Epidermal melanocyte (primary cell): ENCODE data around the gene DZIP1L.
"Not testable (repeated sequence)": the region's sequence is repeated elsewhere in the genome, so short reads cannot be mapped to it uniquely, and the experiment has no call there.

Source experiments
- DNase-seq: peaks from one replicate; pipeline ENCODE4 v3.0.0; 2011; ENCODE audit warnings: low spot score; ENCODE audit not compliant: insufficient read length

DZIP1L gene

GRCh38 chr3:138113326-138113725, 2.1 kb downstream of the DZIP1L start:
- DNase-seq = no peak

DNA sequence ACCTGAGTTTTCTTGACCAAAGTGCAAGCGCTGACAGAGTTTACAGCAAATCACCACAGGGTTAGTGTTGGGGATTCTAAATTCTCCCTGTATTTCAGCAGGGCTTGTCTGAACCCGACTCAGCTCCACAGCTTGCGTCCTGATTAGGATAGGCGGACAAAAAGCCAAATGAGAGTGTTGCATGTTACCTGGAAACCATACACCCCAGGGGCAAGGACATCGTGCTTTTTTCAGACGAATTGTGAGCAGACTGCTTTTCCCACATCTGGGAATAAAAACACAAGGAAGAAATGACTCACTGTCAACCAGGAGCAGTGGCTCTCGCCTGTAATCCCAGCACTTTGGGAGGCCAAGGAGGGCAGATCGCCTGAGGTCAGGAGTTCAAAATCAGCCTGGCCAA, 3.0 kb downstream of the DZIP1L start:
- no peak for DNase-seq

GRCh38 chr3:138105598-138105997, 9.8 kb downstream of the DZIP1L start:
- no peak for DNase-seq

DNA sequence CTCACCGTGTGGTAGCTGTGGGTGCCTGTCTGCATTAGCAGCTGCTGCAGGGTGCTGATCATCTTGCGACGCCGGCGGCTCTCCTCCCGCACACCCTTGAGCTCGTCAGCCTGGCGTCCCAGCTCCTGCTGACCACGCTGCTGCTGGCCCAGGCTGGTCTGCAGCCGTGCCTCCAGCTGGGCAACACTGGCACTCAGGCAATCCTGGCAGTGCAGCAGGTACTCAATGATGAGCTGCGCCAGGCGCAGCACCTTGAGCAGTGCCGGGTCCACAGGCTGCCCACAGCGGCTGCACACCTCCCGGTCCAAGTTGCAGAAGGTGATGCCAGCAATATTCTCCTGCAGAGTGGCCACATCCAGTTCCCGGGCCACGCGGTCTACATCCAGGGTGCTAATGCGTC, 11.9 kb downstream of the DZIP1L start:
- no peak for DNase-seq

- not testable (repeated sequence) for DNase-seq
Measured at GRCh38 chr3:138101351-138101940, 14.0 kb downstream of the DZIP1L start.

- no peak for DNase-seq
Measured at GRCh38 chr3:138099417-138099816, 16.0 kb downstream of the DZIP1L start.

DNA sequence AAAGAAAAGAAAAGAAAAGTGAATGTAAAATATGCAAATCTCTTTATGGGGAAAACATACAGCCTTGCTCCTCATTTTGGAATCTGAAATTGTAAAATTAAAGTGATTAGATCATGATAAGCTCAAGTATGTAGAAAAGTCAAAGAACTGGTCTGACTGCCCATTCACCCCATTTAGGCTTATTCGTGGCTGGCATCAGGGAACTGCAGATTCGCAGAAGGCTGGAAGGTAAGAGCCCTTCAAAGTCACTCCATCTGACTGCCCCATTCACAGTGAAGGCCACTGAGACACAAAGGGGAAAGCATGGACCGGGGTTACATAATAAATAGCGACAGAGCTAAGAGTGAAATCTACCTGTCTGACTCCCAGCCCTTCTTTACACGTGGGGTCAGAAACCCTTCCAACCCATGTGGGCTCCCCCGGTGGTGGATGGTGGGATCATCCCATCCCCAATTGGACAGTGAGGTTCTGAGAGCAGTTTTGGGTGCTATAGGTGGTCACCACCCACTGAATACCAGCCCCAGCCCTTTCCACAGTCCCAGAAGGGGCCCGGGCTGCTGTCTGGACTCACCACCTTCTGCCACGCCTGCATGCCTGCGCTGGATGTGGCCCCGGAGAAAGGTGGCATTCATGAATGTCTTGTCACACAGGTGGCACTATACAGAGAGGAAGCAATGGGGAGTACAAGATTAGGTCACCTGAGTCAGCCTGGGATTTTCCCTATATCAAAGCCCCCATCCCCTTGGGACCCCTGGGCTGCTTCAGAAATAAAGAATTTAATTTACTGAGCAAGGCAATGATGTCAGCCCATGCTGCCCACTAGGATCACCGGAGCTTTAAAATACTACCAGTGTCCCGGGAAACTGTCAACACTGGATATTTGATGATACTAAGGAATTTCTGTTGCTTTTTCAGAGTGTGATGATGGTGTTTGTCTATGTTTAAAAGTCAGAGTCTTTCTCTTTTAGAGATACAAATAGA, 17.9 kb downstream of the DZIP1L start:
- no peak for DNase-seq

- DNase-seq = no peak
Measured at GRCh38 chr3:138093721-138094120, 21.7 kb downstream of the DZIP1L start.

- no peak for DNase-seq
Measured at GRCh38 chr3:138092023-138092422, 23.4 kb downstream of the DZIP1L start.

GRCh38 chr3:138089091-138089490, 26.3 kb downstream of the DZIP1L start:
- DNase-seq = no peak

DNA sequence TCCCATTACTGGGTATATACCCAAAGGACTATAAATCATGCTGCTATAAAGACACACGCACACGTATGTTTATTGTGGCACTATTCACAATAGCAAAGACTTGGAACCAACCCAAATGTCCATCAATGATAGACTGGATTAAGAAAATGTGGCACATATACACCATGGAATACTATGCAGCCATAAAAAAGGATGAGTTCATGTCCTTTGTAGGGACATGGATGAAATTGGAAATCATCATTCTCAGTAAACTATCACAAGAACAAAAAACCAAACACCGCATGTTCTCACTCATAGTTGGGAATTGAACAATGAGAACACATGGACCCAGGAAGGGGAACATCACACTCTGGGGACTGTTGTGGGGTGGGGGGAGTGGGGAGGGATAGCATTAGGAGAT, 29.7 kb downstream of the DZIP1L start:
- not testable (repeated sequence) for DNase-seq

- DNase-seq = no peak
Measured at GRCh38 chr3:138084196-138084595, 31.2 kb downstream of the DZIP1L start.

DNA sequence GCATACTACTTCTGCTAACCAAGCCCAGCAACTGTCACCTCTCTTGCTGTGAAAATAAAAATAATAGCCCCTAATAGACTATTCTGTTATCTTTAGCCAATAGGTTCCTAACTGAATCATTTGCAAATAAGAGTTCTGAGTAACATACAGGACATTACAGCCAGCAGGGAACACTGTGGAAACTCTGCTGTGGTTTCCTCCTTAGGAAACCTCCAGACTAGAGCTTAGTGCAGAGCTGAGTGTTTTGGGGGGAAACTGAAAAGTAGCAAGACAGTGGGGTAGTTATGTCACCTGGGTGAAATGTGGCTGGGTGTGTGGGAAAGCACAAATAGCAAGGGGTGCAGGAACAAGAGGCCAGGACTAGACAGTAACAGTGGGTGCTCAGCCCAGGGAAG, 32.4 kb downstream of the DZIP1L start:
- no peak for DNase-seq

- peak; percentile 28 for DNase-seq
Measured at GRCh38 chr3:138082085-138082991, 33.1 kb downstream of the DZIP1L start.

DNA sequence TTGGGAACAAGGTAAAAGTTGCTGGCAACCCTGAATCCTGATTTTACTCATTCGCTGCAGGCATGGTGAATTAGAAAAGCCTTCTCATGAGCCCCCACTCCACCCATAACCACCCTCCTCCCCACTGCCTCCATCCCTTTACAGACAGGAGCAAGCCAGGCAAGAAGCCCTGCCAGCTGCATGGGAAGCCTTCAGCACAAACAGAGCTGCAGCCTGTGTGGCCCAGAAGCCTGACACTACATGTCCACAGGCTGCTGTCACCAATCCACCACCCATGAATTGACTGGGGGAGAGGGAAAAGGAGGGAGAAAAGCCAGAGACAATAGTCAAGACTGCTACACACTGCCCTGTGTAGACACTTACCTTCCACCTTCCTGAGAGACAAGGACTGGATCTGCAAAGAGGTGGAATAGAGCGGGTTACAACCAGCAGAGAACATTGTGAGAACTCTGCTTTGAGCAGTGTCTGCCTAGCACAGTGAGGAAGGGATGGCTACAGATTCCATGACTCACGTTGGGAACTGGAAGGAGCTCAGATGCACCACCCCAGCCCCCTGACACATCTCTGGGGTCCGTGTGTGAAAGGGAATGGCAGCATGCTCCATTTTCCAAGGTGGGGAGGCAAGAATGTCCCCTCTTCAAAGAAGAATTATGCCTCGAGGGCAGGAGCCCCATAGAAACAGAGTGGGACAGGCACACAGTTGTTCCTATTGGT, 33.9 kb downstream of the DZIP1L start:
- DNase-seq = no peak

GRCh38 chr3:138079901-138080300, 35.5 kb downstream of the DZIP1L start:
- no peak for DNase-seq

- no peak for DNase-seq
Measured at GRCh38 chr3:138078901-138079344, 36.5 kb downstream of the DZIP1L start.

DNA sequence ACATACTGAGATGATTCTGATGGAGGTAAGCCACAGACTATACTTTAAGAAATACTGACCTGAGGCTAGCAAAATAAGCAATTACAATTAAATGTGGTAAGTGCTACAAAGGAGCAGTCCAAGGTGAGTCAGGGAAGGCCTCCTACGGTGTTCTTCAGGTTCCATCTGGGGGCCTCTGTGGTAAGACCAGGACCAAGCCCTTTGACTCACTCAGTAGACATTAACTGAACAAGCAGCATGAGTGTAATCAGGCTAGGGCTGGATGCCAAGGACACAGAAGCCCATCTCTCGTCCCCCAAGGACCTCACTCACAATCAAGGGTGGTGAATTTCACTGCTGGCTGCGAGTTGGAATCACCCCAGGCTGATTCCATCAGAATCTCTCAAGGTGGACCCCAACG, 37.3 kb downstream of the DZIP1L start:
- DNase-seq = no peak

DNA sequence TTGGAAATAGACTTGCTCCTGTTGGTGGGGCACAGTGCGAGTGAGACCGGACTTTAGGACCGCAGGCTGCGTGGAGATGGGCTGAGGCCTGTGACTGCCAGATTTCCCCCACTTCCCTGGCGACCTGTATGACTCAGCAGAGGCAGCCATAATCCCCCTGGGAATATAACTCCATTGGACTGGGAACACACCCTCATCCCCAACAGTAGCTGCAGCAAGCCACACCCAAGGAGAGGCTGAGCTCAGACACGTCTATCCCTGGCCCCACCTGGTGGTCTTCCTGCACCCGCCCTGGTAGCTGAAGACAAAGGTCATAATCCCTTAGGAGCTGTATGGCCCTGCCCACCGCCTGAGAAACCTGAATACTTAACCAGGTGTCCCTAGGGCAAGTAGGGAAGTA, 42.6 kb downstream of the DZIP1L start:
- DNase-seq = no peak

DNA sequence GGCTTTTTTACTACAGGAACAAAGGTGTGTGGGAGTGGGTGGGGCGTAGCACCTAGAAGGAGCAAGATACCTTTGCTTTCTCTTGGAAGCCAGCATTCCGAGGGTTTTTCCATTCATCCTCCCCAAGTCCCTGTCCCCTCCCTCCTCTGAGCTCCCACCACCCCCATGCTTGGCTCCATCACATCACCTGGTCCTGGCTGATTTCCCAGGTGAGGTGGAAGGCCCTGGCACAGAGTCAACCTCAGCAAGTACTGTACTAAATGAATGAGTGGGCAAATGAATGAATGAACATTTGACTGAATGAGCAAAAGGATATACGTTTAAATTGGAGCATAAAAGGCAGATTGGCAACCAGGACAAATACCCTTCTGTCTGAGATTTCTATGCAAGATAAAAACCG, 45.4 kb downstream of the DZIP1L start:
- DNase-seq = no peak

- peak; percentile 89 for DNase-seq
Measured at GRCh38 chr3:138068579-138069174, 46.7 kb downstream of the DZIP1L start.
